Activated B cell treated with CpG ODN at 0.5 μM for 24 hours (primary cell): Measurements from ENCODE around the gene LCP2. TPM values are rescaled to one million over a fixed set of nuclear protein-coding genes. Genes with fewer than 3 reads are reported as not detected.
A peak's percentile ranks its signal among the peaks of the same experiment; 100 is the strongest.

ENCODE experiments used
- ATAC-seq: fragments of 200-7000 bp; cut with Tn5 transposase; one replicate; pipeline ENCODE4 v1.10.0; 2021; ENCODE audit warnings: low read depth, mild to moderate bottlenecking, moderate library complexity
- CTCF ChIA-PET: fragments of 350-600 bp; sonication (Branson Sonifier 250); formaldehyde crosslinking; loops from one replicate; lab custom pipeline; 2021; ENCODE audit warnings: antibody characterized with exemption; lab: Charles Lee
- POLR2A ChIA-PET: fragments of 350-600 bp; sonication (Branson Sonifier 250); formaldehyde crosslinking; loops from one replicate; lab custom pipeline; 2021; ENCODE audit warnings: antibody characterized with exemption; lab: Charles Lee
- DNase-seq: peaks from one replicate; pipeline ENCODE4 v3.0.0; 2022
- H3K27ac Mint-ChIP-seq: one replicate; pipeline ENCODE4 v1.8.0; 2020; ENCODE audit warnings: mixed read lengths
- H3K27me3 Mint-ChIP-seq: one replicate; pipeline ENCODE4 v1.8.0; 2021; ENCODE audit warnings: mixed read lengths
- H3K36me3 Mint-ChIP-seq: one replicate; pipeline ENCODE4 v1.8.0; 2021; ENCODE audit warnings: low read depth, mixed read lengths
- H3K4me1 Mint-ChIP-seq: one replicate; pipeline ENCODE4 v1.8.0; 2021; ENCODE audit warnings: mixed read lengths
- H3K4me3 Mint-ChIP-seq: one replicate; pipeline ENCODE4 v1.8.0; 2020; ENCODE audit warnings: mild to moderate bottlenecking, mixed read lengths
- H3K9me3 Mint-ChIP-seq: one replicate; pipeline ENCODE4 v1.8.0; 2020; ENCODE audit warnings: mixed read lengths
- CTCF ChIP-seq: fragments of 200-600 bp; IDR thresholded peaks from one replicate; pipeline ENCODE4 v1.8.0; 2022; ENCODE audit warnings: antibody characterized with exemption, mild to moderate bottlenecking
- intact Hi-C: fragments of 100-400 bp; cut with micrococcal nuclease; formaldehyde crosslinking; loops from one replicate; pipeline ENCODE4 v1.15.1; 2024
- total RNA-seq: library from RNA; stranded (reverse); gene quantifications from 2 replicates; pipeline ENCODE4 v1.2.3, GENCODE V29; 2022

Gene LCP2
- total RNA-seq, 1 donor from 2014 or later = 8.5 TPM

DNA sequence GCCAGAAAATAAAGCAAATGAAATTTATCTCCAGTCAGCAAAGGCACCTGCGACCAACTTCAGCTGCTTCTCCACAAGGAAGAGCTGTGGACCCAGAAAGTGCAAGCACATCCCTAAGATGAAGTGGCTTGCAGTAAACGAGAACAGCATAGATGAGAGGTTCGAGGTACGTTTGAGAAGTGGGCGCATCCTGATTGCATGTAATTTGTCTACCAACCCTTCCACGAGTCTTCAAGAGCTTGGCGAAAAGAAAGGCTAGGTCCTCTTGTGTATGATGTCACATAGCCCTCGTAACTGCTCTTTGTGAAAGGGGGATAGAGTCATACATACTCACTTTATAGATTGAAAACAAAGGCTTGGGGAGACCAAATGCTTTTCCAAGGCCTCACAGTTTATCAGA lies 6.0 kb upstream of the LCP2 start:
- H3K27ac Mint-ChIP-seq = no peak overlapping the region
- H3K4me3 Mint-ChIP-seq = peak overlapping the region; percentile 53
- intact Hi-C loops = no loop called here
- no peak for TF ChIP-seq CTCF
- ChIA-PET CTCF (interaction anchor here (1.0 kb wide), 1 partner anchor 29 kb away, joined by 3 read pairs; no protein-coding TSS in a partner anchor), POLR2A (interaction anchor here (0.9 to 1.7 kb wide), 5 partner anchors 9 to 27 kb away, joined by 3 to 11 read pairs (median 3); no protein-coding TSS in a partner anchor)
- DNase-seq (no peak), ATAC-seq (no peak)
- no peaks in the 10 kb centered on the region for H3K27me3 Mint-ChIP-seq
- no peaks in the 10 kb centered on the region for H3K9me3 Mint-ChIP-seq
- H3K4me1 Mint-ChIP-seq = peaks cover 43% of the 10 kb centered on the region
- H3K36me3 Mint-ChIP-seq = no peaks in the 10 kb centered on the region

GRCh38 chr5:170302653-170303501 lies 5.3 kb upstream of the LCP2 start:
- no peak overlapping the region for H3K27ac Mint-ChIP-seq
- no peaks in the 10 kb centered on the region for H3K27me3 Mint-ChIP-seq
- CTCF ChIA-PET = interaction anchor here (0.7 to 1.0 kb wide), 2 partner anchors 28 to 36 kb away, joined by 3 read pairs; no protein-coding TSS in a partner anchor
- H3K4me1 Mint-ChIP-seq = peaks cover 47% of the 10 kb centered on the region
- no peaks in the 10 kb centered on the region for H3K9me3 Mint-ChIP-seq
- POLR2A ChIA-PET = interaction anchor here (0.9 to 1.7 kb wide), 5 partner anchors 10 to 28 kb away, joined by 3 to 11 read pairs (median 3); no protein-coding TSS in a partner anchor
- no peak for TF ChIP-seq CTCF
- H3K4me3 Mint-ChIP-seq = peak overlapping the region; percentile 53
- peak; percentile 37 for ATAC-seq
- intact Hi-C loops = no loop called here
- DNase-seq = no peak
- H3K36me3 Mint-ChIP-seq = no peaks in the 10 kb centered on the region

DNA sequence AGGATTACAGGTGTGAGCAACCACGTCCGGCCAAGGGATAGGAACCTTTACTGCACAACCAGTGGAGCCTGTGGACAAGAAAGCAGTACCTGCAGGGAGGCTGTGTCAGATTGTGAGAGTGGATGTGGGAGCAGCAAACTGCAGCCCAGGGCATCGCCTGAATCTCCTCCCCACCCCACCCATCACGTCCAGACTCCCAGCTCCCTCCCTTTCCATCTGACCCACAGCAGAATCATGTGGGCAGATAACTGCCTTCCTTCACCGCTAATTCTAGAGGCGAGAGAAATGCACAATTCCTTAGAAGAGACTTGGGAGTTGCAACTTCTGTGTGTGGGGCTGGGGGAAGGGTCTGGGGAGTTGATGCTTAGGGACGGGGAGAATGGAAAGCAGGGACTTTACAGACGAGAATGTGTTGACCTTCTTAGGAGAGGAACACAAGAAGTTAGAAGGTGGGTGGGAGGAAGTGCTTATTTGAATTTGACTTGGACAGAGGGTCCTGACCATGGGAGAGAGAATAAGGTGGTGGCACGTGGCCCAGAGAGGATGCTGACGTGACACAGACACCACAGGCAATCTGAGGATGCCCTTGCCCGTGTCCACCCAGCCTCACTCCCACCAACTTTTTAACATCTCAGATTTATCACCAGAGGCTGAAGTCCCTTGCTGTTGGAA lies 4.5 kb upstream of the LCP2 start:
- no peak for TF ChIP-seq CTCF
- intact Hi-C loops = no loop called here
- peaks cover 2% of the 10 kb centered on the region for H3K36me3 Mint-ChIP-seq
- POLR2A ChIA-PET = interaction anchor here (1.7 kb wide), 1 partner anchor 29 kb away, joined by 11 read pairs; no protein-coding TSS in a partner anchor
- H3K4me1 Mint-ChIP-seq = peaks cover 55% of the 10 kb centered on the region
- H3K27me3 Mint-ChIP-seq = peaks cover 2% of the 10 kb centered on the region
- DNase-seq (no peak), ATAC-seq (no peak)
- no peak overlapping the region for H3K27ac Mint-ChIP-seq
- CTCF ChIA-PET = no interaction called here
- no peak overlapping the region for H3K4me3 Mint-ChIP-seq
- no peaks in the 10 kb centered on the region for H3K9me3 Mint-ChIP-seq

DNA sequence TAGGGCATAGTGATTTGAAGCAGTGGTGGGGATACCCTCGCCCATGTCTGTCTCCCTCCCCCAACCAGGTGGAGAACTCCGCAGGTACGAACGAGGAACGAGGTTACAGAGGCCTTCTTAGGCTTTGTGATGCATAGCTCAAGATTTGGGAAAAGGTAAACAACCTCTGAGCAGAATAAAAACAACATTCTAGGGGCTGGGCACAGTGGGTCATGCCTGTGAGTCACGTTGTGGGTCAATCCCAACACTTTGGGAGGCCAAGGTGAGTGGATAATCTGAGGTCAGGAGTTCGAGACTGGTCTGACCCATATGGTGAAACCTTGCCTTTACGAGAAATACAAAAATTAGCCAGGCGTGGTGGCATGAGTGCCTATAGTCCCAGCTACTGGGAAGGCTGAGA lies 3.6 kb upstream of the LCP2 start:
- peaks cover 8% of the 10 kb centered on the region for H3K27me3 Mint-ChIP-seq
- H3K27ac Mint-ChIP-seq = no peak overlapping the region
- peaks cover 2% of the 10 kb centered on the region for H3K36me3 Mint-ChIP-seq
- intact Hi-C loops = no loop called here
- TF ChIP-seq CTCF = no peak
- ATAC-seq (no peak), DNase-seq (no peak)
- POLR2A ChIA-PET = no interaction called here
- CTCF ChIA-PET = no interaction called here
- H3K4me1 Mint-ChIP-seq = peaks cover 55% of the 10 kb centered on the region
- H3K4me3 Mint-ChIP-seq = no peak overlapping the region
- no peaks in the 10 kb centered on the region for H3K9me3 Mint-ChIP-seq
